ENCODE results near the gene NSUN2.

Gene NSUN2

DNA sequence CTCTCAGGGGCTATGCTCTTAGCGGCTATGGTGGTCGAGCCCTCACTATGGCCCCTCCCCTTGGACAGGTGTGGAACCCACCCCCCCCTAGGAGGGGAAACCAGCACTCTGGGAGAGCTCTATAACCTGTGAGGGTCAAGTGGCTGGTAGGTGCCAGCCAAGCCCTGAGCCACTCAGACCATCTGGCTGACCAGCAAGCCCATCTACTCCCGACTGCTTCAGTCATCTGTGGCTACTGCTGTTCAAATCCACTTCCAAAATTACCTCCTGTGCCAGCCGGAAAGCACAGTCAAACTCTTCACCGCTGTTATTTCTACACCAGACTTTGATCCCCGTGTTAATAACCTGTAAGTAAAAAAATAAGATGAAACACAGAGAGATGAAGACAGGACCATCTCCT lies 28.5 kb downstream of the NSUN2 start:
- no peak for DNase-seq (ENCODE audit: low read depth in 2 of 2)

DNA sequence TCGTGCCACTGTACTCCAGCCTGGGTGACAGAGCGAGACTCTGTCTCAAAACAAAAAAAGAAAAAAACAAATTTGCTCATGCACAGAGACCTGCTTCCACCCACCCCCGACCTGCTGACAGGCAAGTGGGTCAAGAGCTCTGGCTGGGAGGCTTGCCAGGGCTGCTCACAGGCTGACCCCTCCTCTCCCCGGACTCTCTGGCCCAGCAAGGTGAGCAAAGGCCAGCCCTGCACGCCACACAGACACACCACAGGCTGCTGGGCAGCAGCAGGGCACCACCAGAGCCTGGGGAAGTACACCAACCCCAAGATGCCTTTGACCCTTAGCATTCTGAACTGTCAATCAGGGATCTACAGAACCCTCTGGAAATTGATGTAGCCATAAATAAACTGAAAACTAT lies 29.2 kb downstream of the NSUN2 start:
- no peak for DNase-seq (ENCODE audit: low read depth in 2 of 2)

DNA sequence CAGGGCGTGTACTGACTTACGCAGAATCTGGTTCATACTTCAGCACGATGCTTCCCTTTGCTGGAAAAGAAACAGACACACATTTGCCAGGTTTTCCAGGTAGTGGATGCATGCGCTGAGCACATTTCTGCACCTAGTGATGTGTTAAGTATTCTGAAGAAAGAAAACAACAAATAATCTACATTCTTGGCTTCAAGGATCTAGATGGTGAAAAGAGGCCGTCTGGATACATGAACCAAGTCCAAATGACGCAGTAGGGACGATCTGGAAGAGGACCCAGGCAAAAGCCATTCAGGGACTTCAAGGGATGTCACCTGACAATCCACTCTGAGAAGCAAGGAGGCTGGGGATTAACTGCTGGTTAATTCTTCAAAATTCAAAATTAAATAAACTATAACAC lies 30.4 kb downstream of the NSUN2 start:
- no peak for DNase-seq (ENCODE audit: low read depth in 2 of 2)

DNA sequence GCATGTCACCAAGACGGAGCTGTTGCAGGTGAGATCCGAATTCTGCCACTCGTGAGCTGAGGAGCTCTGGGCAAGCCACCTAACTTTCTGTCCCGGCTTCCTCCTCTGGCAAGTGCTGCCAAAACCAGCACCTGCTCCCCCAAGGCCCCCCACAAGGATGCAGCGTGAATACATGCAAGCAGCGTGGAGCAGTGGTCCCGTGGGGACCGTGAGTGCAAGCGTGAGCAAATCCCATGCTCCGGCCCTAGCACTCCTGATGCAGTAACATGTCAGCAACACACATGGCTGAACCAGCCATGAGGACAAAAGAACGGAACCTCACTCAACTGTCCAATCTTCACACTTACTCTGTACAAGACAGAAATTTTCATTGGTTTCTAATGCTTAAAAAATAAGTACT lies 31.0 kb downstream of the NSUN2 start:
- DNase-seq (ENCODE audit: low read depth in 2 of 2): no peak

DNA sequence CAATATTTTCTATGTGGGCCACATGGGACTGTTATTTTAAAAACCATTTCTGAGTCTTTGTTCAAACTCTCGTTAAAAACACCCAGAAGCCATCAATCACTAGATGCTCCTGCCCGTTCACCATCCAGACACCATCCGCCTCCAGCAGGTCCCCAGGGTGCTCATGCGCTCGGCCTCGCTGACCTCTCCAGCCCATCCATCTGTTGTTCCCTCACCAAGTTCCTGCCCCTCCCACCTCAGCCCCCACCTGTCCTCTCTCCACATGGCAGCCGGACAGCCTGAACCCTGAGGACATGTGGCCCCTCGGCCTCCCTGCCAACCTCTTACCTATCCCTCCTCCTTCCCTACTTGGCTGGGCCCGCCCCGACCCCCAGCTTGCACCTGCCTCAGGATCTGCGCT lies 31.6 kb downstream of the NSUN2 start:
- no peak for DNase-seq (ENCODE audit: low read depth in 2 of 2)

DNA sequence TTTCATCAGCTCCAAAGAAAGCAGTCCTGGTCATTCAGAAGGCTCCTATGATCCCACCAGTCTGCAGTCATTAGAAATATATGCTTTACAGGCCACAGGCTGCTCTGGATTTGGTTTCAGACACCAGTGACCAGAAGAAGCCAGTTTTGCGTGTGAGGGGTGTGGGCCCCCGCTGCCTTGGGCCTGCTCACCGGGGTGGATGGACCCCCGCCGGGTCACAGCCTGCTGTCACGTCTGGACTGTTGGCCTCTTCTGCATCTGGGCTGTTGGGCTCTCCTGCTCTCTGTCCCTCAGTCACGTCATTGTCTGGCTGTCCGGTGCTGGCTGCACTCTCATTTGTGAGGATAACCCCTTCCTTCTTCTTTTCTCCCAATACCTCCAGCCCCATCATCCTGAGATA lies 33.1 kb downstream of the NSUN2 start:
- DNase-seq (ENCODE audit: low read depth in 2 of 2): no peak

DNA sequence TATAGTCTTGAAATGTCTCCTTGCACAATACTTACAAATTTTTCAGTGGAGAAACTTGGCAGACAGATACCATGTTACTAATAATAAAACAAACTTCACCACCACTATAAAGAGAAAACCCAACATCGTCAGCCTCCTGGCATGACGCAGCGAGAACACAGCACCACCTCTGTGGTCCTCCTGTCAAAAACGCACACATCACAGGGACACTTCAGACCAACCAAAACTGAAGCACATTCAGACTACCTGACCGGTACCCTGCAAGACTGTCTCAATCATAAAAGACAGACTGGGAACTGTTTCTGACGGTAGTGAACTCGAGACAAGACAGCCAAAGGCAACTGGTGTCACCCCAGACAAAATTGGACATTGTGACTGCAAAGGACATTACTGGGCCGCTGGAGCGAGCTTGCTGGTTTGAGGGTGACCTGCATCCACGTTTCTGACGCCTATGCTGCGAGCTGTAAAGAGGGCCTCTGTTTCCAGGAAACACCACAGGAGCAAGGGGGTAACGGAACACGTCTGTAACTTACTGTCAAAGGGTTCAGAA lies 34.4 kb downstream of the NSUN2 start:
- no peak for DNase-seq (ENCODE audit: low read depth in 2 of 2)

DNA sequence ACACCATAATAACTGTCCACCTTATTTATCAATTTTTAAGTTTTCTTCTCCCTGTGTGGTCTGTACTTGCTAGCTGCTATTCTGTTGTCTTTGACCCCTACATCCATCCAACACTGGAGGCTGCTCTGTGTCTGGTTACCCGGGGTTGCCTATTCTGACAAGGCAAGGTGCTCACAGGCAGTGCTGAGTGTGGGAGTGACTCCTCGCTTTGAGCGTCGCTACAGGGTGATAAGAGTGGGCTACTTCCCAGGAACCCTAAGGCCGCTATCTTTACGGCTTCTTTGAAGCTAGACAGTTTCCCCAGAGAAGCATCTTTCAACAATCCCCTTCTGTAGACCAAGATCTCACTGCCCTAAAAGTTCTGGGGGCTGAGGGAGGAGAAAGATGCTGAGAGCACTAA lies 35.3 kb downstream of the NSUN2 start:
- DNase-seq (ENCODE audit: low read depth in 2 of 2): no peak

DNA sequence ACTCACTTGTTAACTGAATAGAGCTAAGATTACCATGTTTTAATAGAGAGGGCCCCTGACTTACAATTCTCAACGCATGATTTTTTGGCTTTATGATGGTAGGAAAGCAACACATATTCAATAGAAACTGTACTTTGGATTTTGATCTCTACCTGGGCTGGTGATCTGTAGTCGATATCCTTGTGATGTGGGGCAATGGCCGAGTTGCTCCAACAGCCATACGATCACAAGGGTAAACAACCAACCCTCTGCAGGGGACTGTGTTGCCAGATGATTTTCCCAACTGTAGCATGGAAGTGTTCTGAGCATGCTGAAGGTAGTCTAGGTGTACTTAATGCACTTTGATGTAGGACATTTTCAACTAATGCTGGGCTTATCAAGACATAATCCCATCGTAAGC lies 36.5 kb downstream of the NSUN2 start:
- no peak for DNase-seq (ENCODE audit: low read depth in 2 of 2)

DNA sequence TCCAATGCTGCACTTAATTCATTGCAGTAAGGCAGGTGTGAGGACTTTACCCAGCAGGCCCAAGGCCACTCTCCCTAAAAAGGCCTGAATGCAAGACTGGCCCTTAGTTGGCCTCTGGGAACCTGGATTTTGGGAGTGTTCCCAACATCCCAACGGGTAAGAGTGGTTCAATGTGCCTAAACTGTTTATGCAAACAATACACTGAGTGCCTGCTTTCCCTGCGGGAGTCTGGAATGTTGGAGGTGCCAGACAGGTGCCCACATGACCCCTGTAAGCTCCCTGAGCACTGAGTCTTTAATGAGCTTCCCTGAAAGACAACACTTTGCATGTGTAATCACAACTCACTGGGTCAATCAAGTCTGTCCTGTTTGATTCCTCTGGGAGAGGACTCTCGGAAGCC lies 37.4 kb downstream of the NSUN2 start:
- no peak for DNase-seq (ENCODE audit: low read depth in 2 of 2)

DNA sequence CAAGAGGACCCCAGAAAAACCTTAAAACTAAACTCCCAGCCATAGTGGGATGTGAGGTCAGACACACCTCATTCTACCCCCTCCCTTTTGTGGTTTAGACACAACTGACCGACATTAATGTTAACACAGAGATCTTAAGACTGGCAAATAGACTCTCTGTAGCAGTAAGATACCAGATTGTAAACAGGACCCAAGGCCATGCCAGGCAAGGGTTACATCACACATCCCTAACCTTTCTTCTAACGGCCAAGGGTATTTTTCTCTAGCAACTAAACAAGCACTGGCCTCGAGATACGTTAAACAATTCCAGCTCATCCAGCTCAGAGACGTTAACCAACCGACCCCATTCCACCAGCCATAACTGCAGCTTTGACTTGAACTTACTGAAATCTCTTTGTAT lies 38.8 kb downstream of the NSUN2 start:
- DNase-seq (ENCODE audit: low read depth in 2 of 2): no peak

DNA sequence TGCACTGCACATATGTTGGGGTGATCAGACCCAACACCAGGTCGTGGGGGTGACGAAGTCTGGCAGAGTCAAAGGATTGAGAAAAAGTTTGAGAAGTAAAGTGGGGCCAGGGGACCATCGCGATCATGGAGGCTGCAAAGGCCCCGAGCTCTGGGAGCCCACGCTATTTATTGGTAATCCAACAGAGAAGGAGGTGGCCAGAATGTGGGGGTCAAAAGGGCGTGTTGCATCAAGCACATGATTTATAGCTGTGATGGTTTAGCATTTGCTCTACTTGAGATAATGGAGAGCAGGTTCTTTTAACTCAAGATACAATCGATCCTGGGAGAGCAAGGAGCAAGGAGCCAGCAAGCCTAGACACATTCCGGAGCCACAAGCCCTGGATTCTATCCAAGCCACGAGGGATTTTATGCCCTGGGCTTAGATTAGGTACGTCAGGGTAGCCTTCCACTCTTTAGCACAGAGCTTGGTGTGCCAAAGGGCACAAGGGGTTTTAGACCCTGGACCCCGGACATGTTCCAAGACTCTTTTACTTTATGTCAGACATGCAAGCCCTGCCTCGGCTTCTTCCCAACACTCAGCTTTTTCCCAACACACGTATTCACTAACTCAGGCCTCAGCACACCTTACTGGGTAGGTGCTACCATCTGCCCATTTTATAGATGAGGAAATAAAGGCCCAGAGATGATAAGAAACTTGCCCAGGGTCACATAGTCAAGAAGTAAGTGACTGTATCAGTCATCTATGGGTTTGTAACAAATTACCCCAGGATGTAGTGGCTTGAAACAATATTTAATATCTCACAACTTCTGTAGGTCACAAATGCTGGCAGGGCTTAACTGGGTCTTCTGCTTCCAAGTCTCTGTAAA lies 39.5 kb downstream of the NSUN2 start:
- DNase-seq (ENCODE audit: low read depth in 2 of 2): no peak

DNA sequence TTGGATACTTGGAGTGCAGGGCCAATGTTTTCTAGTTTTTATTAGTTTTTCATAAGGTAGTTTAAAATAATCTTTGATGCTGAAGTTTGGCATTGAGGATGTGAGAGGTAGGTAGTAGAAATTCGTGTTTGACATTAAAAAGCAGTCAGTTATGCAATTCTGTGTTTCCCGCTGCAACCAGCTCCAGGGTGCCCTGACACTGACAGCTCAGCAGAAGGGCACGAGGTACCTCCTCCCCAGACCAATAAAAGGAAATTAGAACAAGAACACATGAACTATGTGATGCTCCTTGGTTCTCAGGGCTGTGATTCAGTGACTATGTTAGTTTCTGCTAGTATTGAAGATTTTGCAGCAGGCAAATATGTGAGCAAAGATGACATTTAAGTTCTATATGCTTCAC lies 40.2 kb downstream of the NSUN2 start:
- DNase-seq (ENCODE audit: low read depth in 2 of 2): no peak

DNA sequence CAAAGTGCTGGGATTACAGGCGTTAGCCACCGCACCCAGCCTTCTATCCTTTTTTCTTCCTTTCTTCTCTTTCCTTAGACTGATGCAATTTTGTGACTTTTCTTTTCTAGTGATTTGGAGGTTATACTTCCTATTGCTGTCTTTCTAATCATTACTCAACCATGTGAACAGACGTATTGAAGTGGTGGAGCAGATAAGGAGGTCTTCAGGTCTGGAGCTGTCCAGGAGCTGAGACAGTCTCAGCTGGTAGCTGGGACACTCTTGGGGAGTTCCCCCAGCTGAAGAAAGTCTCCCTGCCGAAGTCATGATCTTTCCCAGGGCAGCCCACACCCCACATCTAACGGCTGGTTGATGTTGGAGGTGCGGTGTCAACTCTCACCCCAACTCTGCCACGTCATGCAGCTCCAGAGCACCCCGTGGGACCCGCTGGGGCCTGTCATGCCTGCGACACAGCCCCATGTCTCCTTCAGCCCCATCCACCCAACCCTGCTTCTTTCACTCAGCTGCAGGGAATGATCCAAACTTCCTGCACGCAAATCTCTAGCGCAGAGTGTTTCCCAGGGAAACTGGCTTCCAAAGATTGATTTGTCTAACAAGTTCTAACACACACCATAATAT lies 41.1 kb downstream of the NSUN2 start:
- DNase-seq (ENCODE audit: low read depth in 2 of 2): no peak

DNA sequence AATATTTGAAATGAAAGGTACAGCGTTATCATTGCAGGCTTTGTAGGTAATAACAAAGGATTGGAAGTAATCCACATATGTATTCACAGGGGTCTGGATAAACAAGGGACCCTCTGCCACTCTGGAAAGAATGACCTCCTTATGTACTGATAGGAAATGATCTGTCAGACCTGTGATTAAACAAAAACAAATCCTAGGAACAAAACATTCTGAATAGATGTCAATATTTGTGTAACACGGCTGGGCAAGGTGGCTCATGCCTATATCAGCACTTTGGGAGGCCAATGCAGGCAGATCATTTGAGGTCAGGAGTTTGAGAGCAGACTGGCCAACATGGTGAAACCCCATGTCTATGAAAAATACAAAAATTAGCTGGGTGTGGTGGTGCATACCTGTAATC lies 42.3 kb downstream of the NSUN2 start:
- no peak for DNase-seq (ENCODE audit: low read depth in 2 of 2)

DNA sequence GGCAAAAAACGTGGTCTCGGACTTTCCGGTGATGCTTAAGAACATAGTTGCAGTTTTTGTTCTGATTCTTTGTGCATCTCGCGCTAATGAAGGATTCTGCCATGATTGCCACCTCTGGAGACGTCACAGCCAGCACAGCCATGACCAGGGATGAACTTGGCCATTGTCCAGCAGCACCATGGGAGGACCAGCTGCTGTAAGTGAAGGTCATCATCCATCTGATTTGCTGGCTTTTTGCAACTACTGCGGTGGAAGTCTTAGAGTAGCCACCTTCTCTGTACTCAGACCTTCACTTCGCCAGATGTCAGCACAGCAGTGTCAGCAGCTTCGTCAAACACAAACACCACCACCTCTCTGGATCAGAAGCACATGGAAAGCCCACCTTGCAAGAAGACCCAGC lies 45.7 kb downstream of the NSUN2 start:
- DNase-seq (ENCODE audit: low read depth in 2 of 2): no peak

DNA sequence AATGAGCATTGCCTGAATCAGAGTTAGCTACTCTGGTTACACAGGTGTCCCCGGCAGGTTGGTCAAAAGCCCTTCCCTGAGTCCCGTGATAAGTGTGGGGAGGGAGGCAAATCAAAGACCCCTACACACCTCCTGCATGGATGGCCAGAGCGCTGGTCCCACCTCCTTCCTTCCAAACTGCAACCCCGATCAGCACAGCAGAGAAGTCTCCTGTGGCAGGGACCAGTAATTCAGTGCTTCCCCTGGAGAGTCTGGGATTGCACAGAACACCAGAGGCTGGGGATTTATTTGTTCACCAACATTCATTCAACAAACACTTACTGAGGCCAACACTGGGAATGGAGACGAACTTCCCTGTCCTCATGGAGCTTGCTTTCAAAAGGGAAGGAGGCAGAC lies 46.2 kb downstream of the NSUN2 start:
- no peak for DNase-seq (ENCODE audit: low read depth in 2 of 2)

DNA sequence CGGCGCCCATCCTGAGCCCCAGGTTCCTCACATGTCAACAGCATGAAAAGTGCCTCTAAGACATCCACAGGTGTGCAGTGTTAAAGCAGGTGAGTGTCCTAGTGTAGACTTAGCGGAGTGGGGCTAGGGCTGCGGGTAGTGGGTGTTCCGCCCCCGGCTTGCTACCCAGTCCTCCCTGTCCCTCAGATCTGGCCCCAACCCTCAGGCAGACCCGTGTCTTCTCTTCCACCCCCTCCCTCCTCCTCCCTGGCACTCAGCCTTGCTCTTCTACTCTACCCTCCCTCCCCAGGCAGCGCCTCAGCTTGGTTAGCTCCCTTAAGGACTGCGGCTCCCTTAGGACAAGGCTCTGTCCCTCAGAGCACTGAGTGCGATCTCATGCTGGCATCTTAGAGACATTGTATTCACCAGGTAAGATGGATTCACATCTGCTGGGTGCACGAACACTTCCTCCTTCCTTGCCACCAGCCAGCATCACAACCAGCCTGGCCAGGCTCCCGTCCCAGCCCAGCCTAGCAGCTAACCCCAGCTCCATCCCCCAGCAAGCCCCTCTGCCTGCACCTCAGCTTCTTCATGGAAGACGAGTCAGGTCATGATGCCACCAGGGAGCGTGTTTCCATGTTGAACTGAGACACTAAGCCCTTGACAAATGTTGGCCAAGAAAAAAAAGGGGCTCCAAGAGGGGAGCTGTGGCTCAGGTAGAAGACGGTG lies 46.8 kb downstream of the NSUN2 start:
- DNase-seq (ENCODE audit: low read depth in 2 of 2): no peak

DNA sequence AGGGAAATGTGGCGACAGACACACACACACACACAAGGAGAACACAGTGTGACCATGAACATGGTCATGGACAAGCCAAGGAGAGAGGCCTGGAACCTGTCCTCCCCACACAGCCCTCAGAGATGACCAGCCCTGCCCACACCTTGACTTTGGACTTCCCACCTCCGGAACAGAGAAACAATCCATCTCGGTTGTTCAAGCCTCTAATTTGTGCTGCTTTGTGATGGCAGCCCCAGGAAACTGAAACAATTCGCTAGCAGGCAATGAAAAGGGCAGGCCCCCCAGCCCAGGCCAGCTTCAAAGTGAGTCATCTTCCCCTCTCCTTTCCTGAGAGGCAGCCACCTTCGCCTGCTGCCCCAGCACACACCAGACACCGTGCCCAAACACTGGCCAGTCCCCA lies 47.7 kb downstream of the NSUN2 start:
- no peak for DNase-seq (ENCODE audit: low read depth in 2 of 2)

DNA sequence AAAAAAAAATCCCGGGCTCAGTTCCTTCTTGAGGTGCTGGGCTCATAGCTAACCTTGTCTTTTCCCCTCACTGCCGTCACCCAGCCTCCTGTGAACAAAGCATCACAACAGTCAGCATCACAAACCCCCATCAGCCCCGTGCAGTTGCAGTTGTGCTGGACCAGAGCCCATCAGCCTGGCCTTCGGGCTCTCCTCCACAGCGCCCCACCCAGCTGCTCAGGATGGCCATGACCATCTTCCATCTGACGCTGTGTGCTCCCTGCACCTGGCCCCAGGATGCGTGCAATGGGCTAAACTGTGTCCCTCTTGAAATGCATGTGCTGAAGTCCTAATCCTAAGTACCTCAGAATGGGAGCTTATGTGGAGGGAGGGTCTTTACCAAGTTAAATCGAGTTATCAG lies 48.1 kb downstream of the NSUN2 start:
- DNase-seq (ENCODE audit: low read depth in 2 of 2): no peak

DNA sequence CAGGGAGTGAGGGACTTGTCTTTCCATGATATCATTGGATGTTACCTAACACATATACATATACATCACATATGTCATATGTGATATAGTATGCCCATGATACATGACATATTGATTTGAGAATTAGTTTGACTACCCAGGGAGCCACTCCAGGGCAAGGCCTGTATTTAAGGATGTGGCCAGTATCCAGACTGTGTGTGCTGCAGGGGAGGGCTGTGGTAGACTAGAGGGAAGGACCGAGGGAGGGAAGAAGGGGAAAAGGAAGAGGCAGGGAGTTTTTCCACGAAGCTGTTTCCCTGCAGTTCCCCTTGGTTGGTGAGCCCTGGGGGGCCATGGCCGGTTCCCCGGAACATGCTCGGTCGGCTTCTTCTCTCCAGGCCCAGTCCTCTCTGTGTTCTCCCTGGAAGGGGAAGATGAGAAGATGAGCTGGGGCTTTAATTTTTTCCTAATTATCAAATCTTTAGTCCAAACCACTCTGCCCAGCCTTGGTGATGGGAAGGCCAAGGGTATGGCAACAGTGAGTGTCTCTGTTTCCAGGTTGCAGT lies 48.7 kb downstream of the NSUN2 start:
- no peak for DNase-seq (ENCODE audit: low read depth in 2 of 2)

DNA sequence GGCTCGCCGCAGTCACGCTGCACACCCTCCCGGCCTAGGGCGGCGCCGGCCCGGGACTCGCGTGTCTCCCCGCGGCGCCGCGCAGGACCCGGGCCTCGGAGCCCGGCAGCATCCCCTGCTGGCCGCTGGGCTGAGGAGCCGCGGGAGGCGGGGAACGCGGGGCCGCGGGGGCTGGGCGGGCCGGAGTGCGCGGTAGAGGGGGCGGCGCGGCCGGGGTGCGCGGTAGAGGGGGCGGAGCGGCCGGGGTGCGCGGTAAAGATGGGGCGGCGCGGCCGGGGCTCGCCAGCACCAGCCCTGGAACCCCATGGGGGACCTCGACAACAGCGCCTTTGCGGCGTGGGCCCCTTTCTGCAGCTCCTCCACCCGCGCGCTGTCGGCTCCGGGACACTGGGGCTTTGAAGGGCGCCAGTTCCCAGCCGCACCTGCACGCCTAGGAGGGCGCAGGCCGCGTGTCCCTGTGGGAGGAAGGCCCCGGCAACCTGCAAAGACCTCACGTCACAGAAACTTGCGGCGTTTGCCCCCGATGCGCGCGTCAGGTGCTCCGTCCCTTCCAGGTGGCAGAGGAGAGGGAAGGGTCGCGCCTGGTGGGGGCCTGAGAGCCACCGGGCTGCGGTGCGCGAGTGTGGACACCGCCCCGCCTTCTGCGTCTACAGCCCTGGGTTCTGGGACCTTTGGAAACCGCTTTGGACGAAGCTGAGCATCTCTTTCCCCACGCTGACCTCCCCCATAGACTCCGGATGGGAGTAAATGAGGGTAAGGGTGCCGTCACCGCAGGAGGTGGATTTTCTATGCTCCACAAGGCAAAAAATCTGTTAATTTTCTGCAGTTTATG lies 49.6 kb downstream of the NSUN2 start:
- DNase-seq (ENCODE audit: low read depth in 2 of 2): no peak
